B cell (primary cell): ENCODE results near the gene PGA5.

ENCODE experiments used
- CTCF ChIP-seq: fragments of 200-600 bp; IDR thresholded peaks from one replicate; pipeline ENCODE4 v1.8.0; 2022; ENCODE audit warnings: antibody characterized with exemption, mild to moderate bottlenecking
- EZH2 ChIP-seq: IDR thresholded peaks from 2 replicates; pipeline ENCODE4 v1.6.1; 2012; ENCODE audit warnings: borderline replicate concordance, low read depth, mild to moderate bottlenecking, moderate library complexity, low read length; ENCODE audit not compliant: insufficient read depth, poor library complexity, severe bottlenecking

- TF ChIP-seq CTCF: no peak
- no peak for TF ChIP-seq EZH2
These were observed 37.1 kb downstream of the PGA5 start for GRCh38 chr11:61278001-61278470.
